Activated CD8-positive, alpha-beta memory T cell treated with anti-CD3 and anti-CD28 coated beads for 4 hours (primary cell): ENCODE measurements around the gene BABAM2.
"Not testable (repeated sequence)": the region's sequence is repeated elsewhere in the genome, so short reads cannot be mapped to it uniquely, and the experiment has no call there.

Experiments
- DNase-seq, 2 donors: peaks; one replicate each; pipeline ENCODE4 v3.0.0-alpha.2; 2020; ENCODE audit warnings: low read depth in 2 of 2

Gene BABAM2

GRCh38 chr2:27878825-27879224, 11.7 kb upstream of the BABAM2 start:
- no peak for DNase-seq

GRCh38 chr2:27881815-27882583, 8.5 kb upstream of the BABAM2 start:
- not testable (repeated sequence) for DNase-seq

- DNase-seq, result not testable (repeated sequence)
Observed at GRCh38 chr2:27882584-27882922, 8.0 kb upstream of the BABAM2 start.

- no peak for DNase-seq
Observed at GRCh38 chr2:27884601-27885000, 5.9 kb upstream of the BABAM2 start.

GRCh38 chr2:27885234-27885633, 5.3 kb upstream of the BABAM2 start:
- DNase-seq, result no peak

GRCh38 chr2:27885661-27886060, 4.9 kb upstream of the BABAM2 start:
- DNase-seq, result no peak

GRCh38 chr2:27886322-27886721, 4.2 kb upstream of the BABAM2 start:
- DNase-seq, result no peak

- no peak for DNase-seq
Observed at GRCh38 chr2:27887111-27887510, 3.4 kb upstream of the BABAM2 start.

GRCh38 chr2:27887830-27888229, 2.7 kb upstream of the BABAM2 start:
- no peak for DNase-seq

GRCh38 chr2:27888790-27889189, 1.7 kb upstream of the BABAM2 start:
- no peak for DNase-seq

GRCh38 chr2:27889774-27890145, 769 bp upstream of the BABAM2 start:
- DNase-seq, result no peak

GRCh38 chr2:27890924-27891672, 569 bp downstream of the BABAM2 start:
- DNase-seq, result peak; percentile 85 to 88

GRCh38 chr2:27891673-27892105, 1.2 kb downstream of the BABAM2 start:
- DNase-seq, result no peak

GRCh38 chr2:27893006-27893405, 2.5 kb downstream of the BABAM2 start:
- no peak for DNase-seq

GRCh38 chr2:27897717-27898116, 7.2 kb downstream of the BABAM2 start:
- no peak for DNase-seq

GRCh38 chr2:27901234-27901633, 10.7 kb downstream of the BABAM2 start:
- peak in 1 of 2 donors; percentile 16 for DNase-seq

GRCh38 chr2:27902098-27902497, 11.6 kb downstream of the BABAM2 start:
- no peak for DNase-seq

- no peak for DNase-seq
Observed at GRCh38 chr2:27903018-27903417, 12.5 kb downstream of the BABAM2 start.

GRCh38 chr2:27903649-27904404, 13.3 kb downstream of the BABAM2 start:
- no peak for DNase-seq

GRCh38 chr2:27904405-27904665, 13.8 kb downstream of the BABAM2 start:
- no peak for DNase-seq

- no peak for DNase-seq
Observed at GRCh38 chr2:27906074-27906473, 15.5 kb downstream of the BABAM2 start.

- no peak for DNase-seq
Observed at GRCh38 chr2:27907547-27907946, 17.0 kb downstream of the BABAM2 start.

GRCh38 chr2:27909901-27910300, 19.4 kb downstream of the BABAM2 start:
- no peak for DNase-seq
